Ishikawa (cell line): ENCODE results near the gene TSTD1.

Experiments
- CEBPB ChIP-seq: IDR thresholded peaks from 2 replicates; pipeline ENCODE4 v1.6.1; 2012
- CREB1 ChIP-seq: IDR thresholded peaks from 2 replicates; pipeline ENCODE4 v1.6.1; 2012; ENCODE audit warnings: low read depth
- EP300 ChIP-seq: IDR thresholded peaks from 2 replicates; pipeline ENCODE4 v1.6.1; 2012; ENCODE audit warnings: borderline replicate concordance
- NFIC ChIP-seq: IDR thresholded peaks from 2 replicates; pipeline ENCODE4 v1.6.1; 2012
- REST ChIP-seq: IDR thresholded peaks from 2 replicates; pipeline ENCODE4 v1.6.1; 2012; ENCODE audit warnings: low read depth, mild to moderate bottlenecking
- TAF1 ChIP-seq: IDR thresholded peaks from 2 replicates; pipeline ENCODE4 v1.6.1; 2012; ENCODE audit warnings: low read depth, mild to moderate bottlenecking

GRCh38 chr1:161080441-161081405 is 42.0 kb upstream of the TSTD1 start:
- TF ChIP-seq NFIC (no peak), EP300 (no peak), TAF1 (no peak), REST (no peak), CEBPB (no peak), CREB1 (no peak)
